Omental fat pad (tissue), 4 donors: ENCODE results near the gene SLC18A3. TPM values are rescaled to one million over a fixed set of nuclear protein-coding genes. Genes with fewer than 3 reads are reported as not detected.

ENCODE experiments used
- ATAC-seq: fragments of 150-250 bp; one replicate; pipeline ENCODE4 v1.9.1; 2016; ENCODE audit warnings: mild to moderate bottlenecking, moderate library complexity; ENCODE audit not compliant: low FRiP score
- DNase-seq: peaks from one replicate; pipeline ENCODE4 v3.0.0-alpha.2; 2019; ENCODE audit warnings: low spot score
- CTCF ChIP-seq, 3 donors: fragments of 450-650 bp; IDR thresholded peaks; one replicate each; pipeline ENCODE4 v1.5.1; 2016 to 2017; ENCODE audit warnings: antibody characterized with exemption in 3 of 3, mild to moderate bottlenecking in 3 of 3, moderate library complexity in 2 of 3
- total RNA-seq, 4 donors: library from RNA; depleted of rRNA; stranded (reverse); fragments of >200 nt; gene quantifications; one replicate each; pipeline ENCODE4 v1.1.0, GENCODE V29; 2016

The SLC18A3 gene
- total RNA-seq, 4 donors from 2014 or later = not detected

GRCh38 chr10:49627038-49627437 lies 16.9 kb downstream of the SLC18A3 start:
- DNase-seq (no peak), ATAC-seq (no peak)
- TF ChIP-seq CTCF (IDR thresholded peaks at IDR 0.05) = no peak

GRCh38 chr10:49627644-49628247 lies 17.6 kb downstream of the SLC18A3 start:
- TF ChIP-seq CTCF (IDR thresholded peaks at IDR 0.05) = no peak
- DNase-seq (no peak), ATAC-seq (no peak)

- no peak for ATAC-seq
- DNase-seq = no peak
Observed at GRCh38 chr10:49628599-49628998, 18.5 kb downstream of the SLC18A3 start.

GRCh38 chr10:49629431-49629881 lies 19.3 kb downstream of the SLC18A3 start:
- ATAC-seq (no peak), DNase-seq (no peak)
- no peak for TF ChIP-seq CTCF (IDR thresholded peaks at IDR 0.05)

More at GRCh38 chr10:49628599-49628998, 18.5 kb downstream of the SLC18A3 start:
- TF ChIP-seq CTCF (IDR thresholded peaks at IDR 0.05) = no peak

- ATAC-seq (no peak), DNase-seq (no peak)
- TF ChIP-seq CTCF (IDR thresholded peaks at IDR 0.05) = no peak
Observed at GRCh38 chr10:49631975-49632374, 21.9 kb downstream of the SLC18A3 start.

GRCh38 chr10:49632406-49633317 lies 22.6 kb downstream of the SLC18A3 start:
- TF ChIP-seq CTCF (IDR thresholded peaks at IDR 0.05) = no peak
- DNase-seq (no peak), ATAC-seq (no peak)
